ENCODE results near the gene FGFRL1.

DNA sequence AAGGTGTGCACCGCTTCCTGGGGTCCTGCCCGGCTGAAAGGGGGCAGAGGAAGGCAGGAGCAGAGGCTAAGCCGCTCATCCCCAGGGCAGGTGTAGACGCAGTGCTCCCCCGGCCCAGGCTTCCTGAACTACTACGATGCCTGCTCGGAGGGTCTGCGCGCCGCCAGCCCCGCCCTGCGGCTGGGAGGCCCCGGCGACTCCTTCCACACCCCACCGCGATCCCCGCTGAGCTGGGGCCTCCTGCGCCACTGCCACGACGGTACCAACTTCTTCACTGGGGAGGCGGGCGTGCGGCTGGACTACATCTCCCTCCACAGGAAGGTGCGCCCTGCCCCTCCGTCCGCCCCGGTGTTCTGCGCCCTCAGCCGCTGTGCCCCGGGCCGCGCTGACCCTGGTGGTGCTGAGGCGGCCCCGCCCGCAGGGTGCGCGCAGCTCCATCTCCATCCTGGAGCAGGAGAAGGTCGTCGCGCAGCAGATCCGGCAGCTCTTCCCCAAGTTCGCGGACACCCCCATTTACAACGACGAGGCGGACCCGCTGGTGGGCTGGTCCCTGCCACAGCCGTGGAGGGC is 9.8 kb upstream of the FGFRL1 start:
- TF ChIP-seq, protein P1, sequence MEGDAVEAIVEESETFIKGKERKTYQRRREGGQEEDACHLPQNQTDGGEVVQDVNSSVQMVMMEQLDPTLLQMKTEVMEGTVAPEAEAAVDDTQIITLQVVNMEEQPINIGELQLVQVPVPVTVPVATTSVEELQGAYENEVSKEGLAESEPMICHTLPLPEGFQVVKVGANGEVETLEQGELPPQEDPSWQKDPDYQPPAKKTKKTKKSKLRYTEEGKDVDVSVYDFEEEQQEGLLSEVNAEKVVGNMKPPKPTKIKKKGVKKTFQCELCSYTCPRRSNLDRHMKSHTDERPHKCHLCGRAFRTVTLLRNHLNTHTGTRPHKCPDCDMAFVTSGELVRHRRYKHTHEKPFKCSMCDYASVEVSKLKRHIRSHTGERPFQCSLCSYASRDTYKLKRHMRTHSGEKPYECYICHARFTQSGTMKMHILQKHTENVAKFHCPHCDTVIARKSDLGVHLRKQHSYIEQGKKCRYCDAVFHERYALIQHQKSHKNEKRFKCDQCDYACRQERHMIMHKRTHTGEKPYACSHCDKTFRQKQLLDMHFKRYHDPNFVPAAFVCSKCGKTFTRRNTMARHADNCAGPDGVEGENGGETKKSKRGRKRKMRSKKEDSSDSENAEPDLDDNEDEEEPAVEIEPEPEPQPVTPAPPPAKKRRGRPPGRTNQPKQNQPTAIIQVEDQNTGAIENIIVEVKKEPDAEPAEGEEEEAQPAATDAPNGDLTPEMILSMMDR (IDR thresholded peaks at IDR 0.05; ENCODE audit: low read depth, low read length), result no peak
- no peak for TF ChIP-seq EZH2phosphoT487 (IDR thresholded peaks at IDR 0.05; ENCODE audit: low read depth)
